GM21381 (cell line): ENCODE results near the gene HYOU1.
A peak's percentile ranks its signal among the peaks of the same experiment; 100 is the strongest.
"Not testable (repeated sequence)": the region's sequence is repeated elsewhere in the genome, so short reads cannot be mapped to it uniquely, and the experiment has no call there.

Experiments
- ATAC-seq: cut with Tn5 transposase; IDR thresholded peaks from one replicate; pipeline ENCODE4 v1.9.1; 2021; ENCODE audit warnings: mild to moderate bottlenecking, moderate library complexity; ENCODE audit not compliant: unreplicated experiment

Gene HYOU1

DNA sequence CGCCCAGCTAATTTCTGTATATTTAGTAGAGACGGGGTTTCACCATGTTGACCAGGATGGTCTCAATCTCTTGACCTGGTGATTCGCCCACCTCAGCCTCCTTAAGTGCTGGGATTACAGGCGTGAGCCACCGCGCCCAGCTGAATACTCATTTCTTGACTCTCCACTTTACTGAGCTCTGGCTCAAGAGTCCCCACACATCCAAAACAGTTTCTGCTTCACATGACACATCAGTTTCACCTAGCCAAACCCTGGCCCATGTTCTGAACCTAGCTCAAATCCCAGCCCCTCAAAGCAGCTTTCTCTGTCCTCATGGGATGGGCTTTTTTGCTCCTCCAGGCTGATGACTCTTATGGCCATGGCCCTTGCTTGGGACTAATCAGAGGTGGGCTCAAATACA is 9.8 kb downstream of the HYOU1 start:
- ATAC-seq: no peak

DNA sequence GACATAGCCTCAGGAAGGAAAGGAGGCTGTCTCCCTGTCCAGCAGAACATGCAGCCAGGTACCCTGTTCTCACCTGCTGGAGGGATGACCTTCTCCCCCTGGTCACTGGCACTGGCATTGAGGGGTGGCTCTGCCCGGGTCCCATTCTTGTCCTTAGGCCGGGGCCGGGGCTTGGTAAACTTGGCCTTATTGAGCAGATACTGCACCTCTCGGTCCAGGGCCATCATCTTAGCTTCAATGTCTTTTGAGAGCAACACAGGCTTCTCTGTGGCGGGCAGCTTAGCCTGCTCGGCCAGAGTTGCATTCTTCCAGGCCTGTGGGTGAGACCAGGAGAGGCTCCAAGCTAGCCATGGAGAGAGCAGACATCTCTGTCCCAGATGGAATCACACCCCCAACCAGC is 10.5 kb downstream of the HYOU1 start:
- no peak for ATAC-seq

DNA sequence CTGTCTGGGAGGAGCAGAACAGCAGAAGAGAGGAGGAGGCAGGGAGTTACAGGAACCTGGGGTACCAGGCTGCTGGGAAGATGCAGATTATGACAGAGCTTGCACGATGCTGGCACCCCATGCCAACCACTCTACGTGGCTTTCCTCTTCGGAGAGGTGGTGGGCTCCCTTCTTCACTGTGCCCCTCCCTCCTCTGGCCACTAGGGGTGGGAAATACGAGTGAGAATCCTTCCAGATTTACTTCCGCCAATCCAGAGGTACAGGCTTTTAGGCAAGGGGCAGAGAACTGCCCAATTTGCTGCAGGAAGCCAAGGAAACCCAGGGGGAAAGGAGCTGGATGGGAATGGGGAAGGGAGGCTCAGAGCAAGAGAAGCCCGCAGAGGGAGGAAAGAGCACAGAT is 12.3 kb downstream of the HYOU1 start:
- no peak for ATAC-seq

DNA sequence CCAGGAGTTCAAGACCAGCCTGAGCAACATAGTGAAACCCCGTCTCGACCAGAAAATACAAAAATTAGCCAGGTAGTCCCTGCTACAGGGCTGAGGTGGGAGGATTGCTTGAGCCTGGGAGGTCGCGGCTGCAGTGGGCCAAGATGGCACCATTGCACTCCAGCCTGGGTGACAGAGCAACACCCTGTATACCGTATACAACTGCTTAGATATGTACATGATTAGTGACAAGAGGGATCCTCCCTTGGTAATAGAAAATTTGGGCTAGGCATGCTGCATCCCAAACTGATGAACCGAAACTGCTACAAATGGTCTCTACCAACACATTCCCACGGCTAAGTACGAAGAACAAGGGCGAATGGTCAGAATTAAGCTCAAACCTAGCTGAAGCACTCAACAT is 14.1 kb downstream of the HYOU1 start:
- ATAC-seq: no peak

DNA sequence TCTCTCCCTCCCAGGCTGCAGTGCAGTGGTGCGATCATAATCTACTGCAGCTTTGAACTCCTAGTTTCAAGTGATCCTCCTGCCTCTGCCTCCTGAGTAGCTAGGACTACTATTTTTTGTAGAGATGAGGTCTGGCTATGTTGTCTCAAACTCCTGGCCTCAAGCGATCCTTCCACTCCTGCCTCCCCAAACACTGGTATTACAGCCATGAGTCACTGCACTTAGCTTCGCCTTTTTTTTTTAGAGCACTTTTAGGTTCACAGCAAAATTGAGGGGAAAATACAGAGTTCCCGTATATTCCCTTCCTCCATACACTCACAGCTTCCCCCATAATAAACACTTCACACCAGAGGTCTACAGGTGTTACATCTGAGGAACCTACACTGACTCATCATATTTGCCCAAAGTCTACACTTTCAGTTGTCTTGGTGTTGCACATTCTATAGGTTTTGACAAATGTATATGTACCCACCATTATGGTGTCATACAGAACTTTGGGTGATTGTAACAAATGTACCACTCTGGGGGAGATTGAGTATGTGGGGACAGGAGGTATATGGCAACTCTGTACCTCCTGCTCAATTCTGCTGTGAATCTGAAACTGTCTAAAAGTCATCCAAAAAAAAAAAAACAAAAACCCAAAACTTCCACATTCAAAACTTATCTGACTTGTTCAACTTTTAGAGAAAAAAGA is 15.0 kb downstream of the HYOU1 start:
- ATAC-seq: no peak

DNA sequence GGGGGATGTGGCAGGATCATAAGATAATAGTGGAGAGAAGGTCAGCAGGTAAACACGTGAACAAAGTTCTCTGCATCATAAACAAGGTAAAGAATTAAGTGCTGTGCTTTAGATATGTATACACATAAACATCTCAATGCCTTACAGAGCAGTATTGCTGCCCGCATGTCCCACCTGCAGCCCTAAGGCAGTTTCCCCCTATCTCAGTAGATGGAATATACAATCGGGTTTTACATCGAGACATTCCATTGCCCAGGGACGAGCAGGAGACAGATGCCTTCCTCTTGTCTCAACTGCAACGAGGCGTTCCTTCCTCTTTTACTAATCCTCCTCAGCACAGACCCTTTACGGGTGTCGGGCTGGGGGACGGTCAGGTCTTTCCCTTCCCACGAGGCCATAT is 17.5 kb downstream of the HYOU1 start:
- not testable (repeated sequence) for ATAC-seq

DNA sequence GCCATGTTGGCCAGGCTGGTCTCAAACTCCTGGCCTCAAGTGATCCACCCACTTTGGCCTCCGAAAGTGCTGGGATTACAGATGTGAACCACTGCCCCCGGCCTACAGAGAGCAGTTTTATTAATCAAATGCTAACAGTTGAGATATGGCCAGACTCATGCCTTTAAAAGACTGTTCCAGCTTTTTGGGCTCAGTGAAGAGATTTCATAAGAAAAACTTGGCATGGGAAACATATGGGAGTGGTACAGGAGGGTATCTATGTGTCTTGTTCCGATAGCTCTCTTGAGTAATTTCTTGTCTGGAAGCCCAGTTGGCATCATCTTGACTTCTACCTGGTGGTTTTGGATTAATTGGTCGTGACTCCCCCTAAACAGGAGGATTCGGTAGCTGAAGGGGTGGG is 18.1 kb downstream of the HYOU1 start:
- no peak for ATAC-seq

DNA sequence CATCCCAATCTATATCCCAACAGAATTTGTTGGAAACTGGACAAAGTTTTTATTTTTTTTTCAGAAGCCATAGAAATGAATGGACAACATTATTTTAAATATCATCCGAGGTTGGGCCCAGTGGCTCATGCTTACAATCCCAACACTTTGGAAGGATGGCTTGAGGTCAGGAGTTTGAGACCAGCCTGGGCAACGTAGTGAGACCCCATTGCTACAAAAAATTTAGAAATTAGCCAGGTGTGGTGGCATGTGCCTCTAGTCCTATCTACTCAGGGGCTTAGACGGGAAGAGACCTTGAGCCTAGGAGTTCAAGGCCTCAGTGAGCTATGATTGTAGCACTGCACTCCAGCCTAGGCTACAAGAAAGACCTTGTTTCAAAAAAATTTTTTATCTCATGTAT is 22.2 kb downstream of the HYOU1 start:
- no peak for ATAC-seq

DNA sequence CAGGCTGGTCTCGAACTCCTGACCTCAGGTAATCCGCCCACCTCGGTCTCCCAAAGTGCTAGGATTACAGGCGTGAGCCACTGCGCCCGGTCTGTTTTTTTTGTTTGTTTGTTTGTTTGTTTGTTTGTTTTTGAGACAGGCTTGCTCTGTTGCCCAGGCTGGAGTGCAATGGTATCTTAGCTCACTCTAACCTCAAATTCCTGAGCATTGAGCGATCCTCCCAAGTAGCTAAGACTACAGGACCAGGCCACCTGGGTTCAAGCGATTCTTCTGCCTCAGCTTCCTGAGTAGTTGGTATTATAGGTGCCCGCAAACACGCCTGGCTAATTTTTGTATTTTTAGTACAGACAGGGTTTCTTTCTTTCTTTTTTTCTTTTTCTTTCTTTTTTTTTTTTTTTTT is 23.6 kb downstream of the HYOU1 start:
- not testable (repeated sequence) for ATAC-seq

DNA sequence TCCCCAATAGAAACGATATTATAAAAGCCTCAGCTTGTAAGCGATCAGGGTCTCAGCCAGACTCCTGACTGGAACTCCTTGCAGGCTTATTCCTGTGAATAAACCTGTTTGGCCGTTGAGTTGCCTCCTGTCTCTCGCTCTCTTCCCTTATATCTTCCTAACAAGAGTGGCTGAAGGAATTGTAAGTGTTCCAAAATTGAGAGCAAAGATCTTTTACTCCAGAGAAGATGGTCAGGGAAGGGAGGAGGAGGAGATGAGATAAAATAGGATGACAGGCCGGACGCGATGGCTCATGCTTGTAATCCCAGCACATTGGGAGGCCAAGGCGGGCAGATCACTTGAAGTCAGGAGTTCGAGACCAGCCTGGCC is 25.1 kb downstream of the HYOU1 start:
- no peak for ATAC-seq

DNA sequence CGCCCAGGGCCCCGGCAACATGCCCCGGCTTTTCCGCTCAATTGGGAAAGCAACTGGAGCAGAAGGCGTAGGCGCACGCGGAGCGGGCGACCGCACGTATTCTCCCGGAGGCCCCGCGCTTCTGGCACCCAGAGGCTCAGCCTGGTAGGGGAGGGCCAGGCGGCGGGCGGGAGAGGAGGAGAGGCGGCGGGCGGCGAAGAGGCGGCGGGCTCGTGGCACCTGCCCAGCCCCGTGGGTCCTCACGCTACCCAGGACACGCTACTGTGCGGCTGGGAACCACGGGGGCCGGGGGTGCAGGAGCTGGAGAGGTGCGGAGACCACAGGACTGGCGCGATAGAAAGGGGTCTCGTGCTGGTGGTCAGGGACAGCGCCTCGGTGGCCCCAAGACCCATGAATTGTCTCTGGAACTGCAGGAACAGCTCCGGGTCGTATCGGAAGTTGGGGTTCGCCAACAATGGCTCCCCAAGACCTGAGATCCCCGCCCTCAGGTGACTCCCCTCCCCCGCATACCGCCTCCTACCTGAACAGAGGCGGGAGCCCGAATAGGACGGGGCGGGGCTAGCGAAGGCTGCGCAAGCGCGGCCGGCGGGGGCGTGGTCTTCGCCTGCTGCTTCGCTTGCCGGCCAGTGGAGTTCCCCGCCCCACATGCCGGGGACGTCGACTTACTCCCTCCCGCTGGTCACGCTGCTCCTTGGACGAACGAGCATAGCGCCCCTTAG is 26.5 kb downstream of the HYOU1 start, which contains the start of gene SLC37A4:
Gene SLC37A4 (minus strand): TSS at position 549 of the 719 bp plus-strand sequence.
- ATAC-seq: peak; percentile 86

DNA sequence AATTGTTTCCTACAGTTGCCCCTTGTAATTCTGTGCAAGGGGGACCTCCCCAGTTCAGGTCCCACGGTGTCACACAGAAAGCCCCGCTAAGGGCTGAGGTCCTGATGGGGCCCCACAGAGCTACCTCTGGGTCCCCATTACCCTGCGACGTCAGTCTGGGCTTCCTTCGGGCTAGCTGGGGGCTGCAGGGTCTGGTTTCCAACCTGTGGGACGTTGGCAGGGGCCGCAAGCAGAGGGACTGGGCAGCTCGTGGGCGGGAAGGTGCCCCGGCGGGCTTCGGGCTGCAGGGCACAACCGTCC is 27.0 kb downstream of the HYOU1 start:
- peak; percentile 19 for ATAC-seq

DNA sequence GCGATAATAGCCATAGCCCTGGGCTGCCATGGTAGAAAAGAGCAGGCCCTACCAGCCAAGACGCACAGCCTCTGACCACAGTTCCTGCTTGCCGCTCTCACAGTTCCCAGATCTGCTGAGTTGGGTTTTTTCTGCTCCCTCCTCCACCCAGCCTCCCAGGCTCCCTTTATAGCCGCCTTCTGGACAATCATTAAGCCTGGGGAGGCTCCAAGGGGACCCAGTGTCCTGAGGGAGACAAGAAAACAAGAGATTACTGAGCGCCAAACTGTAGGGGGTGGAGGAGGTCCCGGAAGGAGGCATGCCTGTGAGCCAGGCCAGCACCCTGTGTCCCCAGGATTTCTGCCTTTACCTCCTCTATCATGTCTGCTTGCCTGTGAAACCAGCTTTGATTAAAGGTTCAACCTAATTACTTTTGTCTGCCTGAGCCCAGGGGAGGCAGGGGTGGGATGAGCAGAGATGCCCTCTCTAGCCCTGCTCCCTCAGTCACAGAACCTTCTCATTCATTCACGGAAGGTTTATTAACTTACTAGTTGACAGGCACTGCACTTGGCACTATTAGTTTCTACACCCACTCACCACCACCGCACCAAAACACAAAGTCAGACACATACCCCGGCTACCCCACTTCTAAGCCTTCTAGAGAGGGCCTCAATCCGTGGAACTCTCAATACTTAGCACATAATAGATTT is 27.5 kb downstream of the HYOU1 start:
- ATAC-seq: peak; percentile 4

DNA sequence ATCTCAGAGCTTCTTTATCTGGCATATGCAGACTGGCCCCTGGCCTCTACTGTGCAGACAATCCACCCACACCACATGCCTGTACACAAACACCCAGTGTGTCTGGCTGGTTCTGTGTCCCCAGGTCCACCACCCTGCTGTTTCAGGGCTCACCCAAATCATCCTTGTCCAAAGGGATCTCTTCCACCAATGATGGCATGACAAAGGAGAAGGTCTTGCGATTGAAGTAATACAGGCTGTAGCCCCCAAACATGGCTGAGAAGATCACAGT is 28.0 kb downstream of the HYOU1 start:
- ATAC-seq: no peak

DNA sequence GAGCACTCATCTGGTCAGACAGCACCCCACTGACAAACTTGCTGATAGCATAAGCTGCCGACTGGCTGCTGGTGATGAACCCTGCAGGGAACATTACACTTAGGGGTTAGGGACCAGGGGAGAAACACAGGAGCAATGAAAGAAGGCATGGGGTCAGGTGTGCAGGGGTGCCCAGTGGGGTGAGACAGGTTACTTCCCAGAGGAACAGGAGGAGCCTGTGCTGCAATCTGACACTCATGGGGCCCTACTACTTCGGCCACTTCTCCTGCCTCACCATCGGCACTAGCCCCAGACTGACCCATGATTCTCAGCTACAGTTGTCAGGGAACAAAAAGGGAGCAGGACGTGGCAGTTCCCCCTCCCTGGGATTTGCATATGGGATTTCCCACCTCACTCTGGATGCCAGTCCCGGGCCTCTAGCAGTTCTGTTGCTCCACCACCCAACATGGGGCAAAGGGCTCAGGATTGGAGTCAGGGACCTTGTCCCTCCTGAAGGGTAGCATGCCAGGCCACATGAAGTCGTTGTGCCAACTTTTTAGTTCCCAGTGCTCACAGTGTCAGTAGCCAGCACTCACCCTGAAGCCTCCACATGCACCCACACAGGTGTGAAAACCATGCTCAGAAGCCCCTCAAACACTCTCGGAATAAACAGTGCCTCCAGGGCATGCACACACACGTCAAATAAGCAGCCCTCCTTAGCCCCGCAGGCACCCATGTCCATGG is 28.5 kb downstream of the HYOU1 start:
- no peak for ATAC-seq

DNA sequence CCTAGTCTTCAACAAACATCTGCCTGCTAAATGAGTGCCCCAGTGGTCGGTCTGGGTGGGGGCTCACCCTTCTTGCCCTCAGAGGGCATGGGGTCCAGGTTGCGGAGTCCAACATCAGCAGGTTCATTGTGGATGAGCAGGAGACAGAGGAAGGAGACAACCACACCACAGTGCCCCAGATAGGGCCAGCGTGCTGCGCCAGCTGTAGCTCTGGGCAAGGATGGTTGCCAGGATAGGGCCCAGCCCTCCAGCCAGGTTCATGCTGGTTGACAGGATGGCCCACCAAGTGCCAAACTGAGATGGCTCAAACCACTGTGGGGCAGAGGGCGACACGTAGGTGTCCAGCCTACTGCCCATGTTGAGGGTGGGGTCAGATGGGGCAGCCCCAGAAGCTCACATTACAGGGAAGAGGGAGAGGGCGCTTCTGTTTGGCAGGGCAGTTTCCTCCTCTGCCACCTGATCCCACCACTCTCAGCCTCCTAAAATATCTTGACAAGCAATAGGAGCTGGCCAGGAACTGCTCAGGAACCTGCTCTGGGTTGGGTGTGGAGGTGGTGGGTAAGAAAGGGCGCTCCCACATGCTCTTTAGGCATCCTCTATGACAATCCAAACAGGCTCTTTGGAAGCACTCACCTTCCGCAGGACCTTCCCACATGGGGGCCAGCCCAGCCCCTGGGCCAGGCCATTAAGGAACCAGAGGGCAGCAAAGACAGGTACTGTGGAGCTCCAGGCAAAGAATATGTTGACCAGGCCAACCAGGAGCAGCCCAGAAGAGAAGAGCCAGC is 29.3 kb downstream of the HYOU1 start:
- ATAC-seq: no peak

DNA sequence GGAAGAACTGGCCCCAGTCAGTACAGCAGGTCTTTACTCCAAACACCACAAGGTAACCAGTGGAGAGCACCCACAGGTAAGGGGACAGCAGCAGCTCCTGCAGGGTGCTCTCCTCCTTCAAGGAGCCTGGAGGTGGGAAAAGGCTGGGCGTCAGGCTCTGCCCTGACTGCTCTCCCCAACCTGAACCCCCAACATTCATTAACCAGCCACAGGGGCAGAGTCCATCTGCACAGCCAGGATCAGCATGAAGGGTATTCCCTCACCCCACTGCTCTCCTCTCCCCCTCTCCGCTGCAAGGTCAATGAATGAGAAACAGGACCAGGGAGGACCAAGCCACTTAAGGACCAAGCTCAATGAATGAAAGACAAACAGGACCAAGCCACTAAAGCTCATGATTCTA is 30.0 kb downstream of the HYOU1 start:
- ATAC-seq: no peak

DNA sequence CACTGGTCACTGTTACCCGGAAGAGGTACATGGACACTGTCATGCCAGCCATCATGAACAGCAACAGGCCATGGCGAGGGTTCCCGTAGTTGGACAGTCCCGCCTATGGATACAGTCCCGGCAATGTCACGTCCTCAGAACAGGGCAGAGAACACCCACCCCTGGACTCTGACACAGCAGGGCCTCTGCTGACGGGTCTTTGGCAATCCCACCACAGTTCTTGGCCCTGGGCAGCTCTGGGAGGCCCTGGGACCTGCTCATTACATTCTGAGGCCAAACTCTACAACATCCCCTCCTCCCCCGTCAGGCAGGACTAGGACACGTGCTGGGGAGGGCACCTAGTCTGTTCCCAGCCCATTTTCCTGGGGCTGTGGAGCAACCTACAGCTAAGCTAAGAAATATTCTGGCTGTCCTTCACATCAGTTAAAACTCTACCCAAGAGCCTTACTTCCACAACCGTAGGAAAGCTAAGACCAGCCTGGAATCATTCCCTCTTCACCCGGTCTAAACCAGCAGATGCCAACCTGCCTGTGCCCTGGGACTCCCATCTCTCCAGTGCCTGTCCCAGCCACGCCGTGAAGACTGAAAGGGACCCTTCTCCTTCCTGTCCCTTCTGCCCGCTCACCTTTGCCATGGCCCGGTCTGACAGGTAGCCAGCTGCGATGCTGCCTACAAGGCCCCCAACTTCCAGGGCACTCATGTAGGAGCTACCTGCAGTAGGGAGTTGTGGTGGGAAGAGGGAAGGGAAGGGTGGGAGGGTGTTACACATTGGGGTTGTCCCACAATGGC is 30.8 kb downstream of the HYOU1 start:
- ATAC-seq: no peak

DNA sequence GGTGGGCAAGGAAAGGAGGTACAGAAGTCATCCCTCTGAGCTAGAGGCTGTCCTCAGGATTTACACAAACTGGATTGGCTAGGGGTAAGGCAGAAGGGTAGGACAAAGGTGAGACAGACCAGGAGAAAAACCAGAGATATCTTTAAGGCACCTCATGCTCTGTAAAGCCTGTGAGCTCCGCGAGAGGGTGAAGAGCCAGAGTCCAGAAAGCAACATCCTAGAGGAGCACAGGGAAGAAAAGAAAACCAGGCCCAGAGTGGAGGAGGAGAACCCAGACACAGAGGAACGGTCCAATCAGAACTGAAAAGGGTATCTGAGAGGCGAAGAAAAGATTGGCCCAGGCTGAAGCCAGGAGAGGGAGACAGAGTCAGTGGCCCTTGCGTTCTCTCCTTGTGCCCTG is 31.5 kb downstream of the HYOU1 start:
- no peak for ATAC-seq

DNA sequence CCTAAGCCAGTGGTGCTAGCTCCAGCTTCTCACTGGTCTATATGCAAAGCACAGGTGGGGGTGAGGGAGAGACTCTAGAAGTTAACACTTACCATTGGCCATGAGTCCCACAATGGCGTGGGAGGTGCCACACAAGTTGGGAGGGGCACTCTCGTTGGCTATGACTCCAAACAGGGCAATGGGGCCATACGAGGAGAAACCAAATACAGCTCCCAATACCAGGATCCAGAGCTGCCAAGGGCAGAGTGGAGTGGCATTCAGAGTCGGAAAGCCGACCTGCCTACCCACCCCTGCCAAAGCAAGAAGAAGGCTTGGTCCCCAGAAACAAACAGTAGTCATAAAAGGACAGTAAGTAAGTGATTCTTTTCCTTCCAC is 31.9 kb downstream of the HYOU1 start:
- no peak for ATAC-seq
